Nucleus accumbens (tissue), 56 donors: ENCODE data around the gene PLA2G4B.
"Not testable (repeated sequence)": the region's sequence is repeated elsewhere in the genome, so short reads cannot be mapped to it uniquely, and the experiment has no call there.

Experiments used
- DNase-seq, 56 donors: peaks; one replicate each; lab custom pipeline; 2025; lab: John Stamatoyannopoulos, UW

PLA2G4B gene

GRCh38 chr15:41825145-41825544 is 13.5 kb upstream of the PLA2G4B start:
- DNase-seq, result no peak

- DNase-seq, result no peak
These were observed 12.8 kb upstream of the PLA2G4B start for GRCh38 chr15:41825572-41826535.

GRCh38 chr15:41827290-41827879 is 11.3 kb upstream of the PLA2G4B start:
- peak in 5 of 56 donors; percentile 28 to 70 (median 49) for DNase-seq

DNA sequence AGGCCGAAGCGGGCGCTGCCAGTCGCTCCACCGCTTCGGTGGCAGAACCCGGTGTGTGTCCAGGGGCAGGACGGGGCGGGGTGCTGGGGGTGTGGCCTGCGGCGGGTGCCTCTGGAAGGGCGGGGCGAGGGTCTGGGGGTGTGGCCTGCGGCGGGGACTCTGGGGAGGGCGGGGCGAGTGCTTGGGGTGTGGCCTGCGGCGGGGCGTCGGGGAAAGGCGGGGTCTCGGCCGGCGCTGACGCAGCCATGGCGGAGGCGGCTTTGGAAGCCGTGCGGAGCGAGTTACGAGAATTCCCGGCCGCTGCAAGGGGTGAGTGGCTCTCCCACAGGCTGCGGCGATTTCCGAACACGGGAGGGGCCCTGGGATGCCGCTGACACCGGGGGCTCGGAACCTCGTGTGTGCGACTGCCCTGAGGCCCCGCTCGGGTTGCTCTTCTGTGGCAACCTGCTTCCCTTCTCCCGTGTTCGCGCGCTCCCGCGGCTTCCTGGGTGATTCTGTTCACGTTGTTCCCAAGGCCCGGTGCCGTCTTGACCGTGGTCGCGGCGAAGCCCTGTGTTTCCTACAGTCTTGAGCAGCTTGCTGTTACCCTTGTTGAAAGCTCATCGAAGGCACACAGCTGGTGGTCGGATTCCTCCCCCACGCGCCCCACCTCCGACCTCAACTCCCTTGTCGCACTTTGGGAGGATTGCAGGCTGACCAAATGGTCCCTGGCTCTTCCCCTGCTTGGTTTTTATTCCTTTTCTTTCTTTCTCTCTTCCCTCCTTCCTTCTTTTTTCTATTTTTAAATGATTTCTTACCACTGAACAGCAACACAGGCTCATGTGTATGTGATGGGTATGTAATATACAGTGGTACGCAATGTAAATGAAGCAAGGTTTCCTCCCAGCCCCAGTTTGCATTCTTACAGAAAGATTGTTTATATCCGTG is 10.5 kb upstream of the PLA2G4B start, which contains the start of gene JMJD7:
Gene JMJD7, plus strand, starts transcription at position 213 of the 927 bp plus-strand sequence. Its CDS starts 33 bp downstream, at position 246.
- peak; percentile 35 to 99 (median 91) for DNase-seq

- no peak for DNase-seq
These were observed 9.9 kb upstream of the PLA2G4B start for GRCh38 chr15:41828807-41829141.

DNA sequence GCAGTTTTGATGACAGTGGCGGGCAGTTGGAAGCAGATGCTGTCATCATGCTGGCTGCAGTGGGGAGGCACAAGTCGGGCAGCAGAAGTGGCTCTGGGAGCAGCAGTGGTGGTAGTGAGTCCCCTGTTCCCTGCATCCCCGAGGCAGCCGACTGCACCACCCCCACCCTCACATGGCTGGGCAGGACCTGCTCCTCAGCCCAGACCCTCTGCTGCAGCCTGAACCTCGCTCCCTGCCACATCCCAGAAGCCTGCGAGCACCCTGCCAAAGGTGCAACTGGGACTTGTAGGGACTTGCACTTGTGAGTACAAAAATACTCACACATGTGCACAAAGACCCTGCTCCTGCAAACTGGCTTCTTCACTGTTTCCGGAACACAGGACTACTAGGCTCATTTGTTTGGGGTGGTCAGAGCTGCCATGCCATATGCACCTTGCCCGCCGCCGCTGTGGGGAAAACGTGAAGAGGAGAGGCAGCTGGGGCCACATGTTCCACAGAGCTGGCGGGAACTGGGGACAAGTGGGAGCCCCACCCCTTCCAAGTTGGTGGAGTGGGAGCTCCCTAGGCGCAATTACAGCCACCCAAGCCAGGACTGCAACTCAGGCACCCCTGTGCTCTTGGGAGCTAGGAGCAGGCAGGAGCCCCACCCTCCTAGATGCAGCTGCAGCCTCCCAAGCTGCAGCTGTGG is 8.5 kb upstream of the PLA2G4B start:
- DNase-seq, result no peak

DNA sequence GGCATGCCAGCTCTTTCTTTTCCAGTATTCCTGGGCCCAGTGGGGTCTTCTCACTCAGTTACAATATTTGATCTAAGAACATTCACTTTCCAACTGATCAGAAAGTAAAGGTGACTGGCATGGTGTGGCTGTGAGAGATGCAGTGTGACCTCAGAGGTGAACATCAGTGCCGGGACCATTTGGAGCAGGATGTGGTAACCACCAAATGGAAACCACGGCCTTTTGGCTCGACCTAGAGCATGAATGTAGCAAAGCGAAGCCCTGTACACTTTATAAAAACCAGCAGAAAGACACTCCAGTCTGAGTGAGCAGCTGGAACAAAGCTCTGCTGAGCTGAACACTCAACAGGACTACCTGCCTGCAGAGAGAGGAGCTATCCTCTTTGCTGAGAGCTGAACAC is 7.4 kb upstream of the PLA2G4B start:
- not testable (repeated sequence) for DNase-seq

GRCh38 chr15:41832208-41832607 is 6.4 kb upstream of the PLA2G4B start:
- DNase-seq, result no peak

DNA sequence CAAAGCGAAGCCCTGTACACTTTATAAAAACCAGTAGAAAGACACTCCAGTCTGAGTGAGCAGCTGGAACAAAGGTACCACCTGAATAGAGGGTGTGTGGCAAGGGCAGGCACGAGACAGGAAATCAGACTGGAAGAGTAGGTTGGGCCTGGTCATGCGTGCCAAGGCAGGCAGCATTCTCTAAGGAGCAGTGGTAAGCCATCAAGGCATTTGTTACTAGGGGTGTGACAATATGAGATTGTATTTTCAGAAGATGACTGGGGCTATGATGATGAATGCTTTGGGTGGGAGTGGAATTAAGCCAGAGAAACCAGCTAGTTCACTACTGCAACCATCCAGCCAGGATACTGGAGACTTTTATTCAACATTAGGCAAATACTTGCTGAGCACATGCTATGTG is 5.8 kb upstream of the PLA2G4B start:
- no peak for DNase-seq

- no peak for DNase-seq
These were observed 4.6 kb upstream of the PLA2G4B start for GRCh38 chr15:41834096-41834495.

DNA sequence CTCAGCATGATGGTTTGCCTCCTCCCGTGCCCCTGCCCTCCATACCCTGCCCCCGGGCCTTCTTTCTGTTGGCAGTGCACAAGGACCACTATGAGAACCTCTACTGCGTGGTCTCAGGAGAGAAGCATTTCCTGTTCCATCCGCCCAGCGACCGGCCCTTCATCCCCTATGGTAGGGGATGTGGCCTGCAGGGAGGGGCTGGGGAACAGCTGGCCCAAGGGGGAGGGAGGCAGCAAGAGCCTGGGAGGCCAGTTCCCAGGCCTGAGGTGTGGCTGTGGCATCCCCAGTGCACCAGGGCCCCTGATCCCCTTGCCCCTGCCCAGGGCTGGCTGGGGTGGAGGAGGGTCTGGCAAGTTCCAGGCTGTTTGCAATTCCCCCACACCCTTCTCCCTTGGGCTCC is 2.6 kb upstream of the PLA2G4B start:
- no peak for DNase-seq

DNA sequence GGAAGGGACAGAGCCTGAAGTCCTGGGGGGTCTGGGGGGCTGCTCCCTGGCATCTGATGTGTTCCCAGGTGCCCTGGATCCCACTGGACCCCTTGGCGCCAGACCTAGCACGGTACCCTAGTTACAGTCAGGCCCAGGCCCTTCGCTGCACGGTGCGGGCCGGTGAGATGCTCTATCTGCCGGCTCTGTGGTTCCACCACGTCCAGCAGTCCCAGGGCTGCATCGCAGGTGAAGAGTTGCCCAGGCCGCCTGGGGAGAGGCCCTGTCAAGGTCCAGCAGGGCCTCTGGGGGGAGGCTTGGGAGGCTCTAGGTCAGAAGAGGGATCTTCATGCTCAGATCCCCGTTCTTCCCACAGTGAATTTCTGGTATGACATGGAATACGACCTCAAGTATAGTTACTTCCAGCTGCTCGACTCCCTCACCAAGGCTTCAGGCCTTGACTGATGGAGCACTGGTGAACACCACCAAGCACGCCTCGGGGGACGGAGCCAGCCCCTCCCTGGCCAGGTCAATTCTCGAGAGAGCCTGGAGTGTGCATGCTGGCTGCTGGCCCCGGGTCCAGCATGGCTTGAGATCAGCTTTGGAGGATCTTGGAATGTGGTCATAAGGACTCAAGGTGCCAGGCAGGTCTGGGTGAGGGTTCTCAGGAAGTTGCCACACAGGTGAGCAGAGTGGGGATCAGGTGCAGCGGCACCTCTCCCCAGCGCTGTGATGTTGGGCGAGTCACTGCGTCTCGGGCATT is 1.8 kb upstream of the PLA2G4B start:
- DNase-seq, result no peak

DNA sequence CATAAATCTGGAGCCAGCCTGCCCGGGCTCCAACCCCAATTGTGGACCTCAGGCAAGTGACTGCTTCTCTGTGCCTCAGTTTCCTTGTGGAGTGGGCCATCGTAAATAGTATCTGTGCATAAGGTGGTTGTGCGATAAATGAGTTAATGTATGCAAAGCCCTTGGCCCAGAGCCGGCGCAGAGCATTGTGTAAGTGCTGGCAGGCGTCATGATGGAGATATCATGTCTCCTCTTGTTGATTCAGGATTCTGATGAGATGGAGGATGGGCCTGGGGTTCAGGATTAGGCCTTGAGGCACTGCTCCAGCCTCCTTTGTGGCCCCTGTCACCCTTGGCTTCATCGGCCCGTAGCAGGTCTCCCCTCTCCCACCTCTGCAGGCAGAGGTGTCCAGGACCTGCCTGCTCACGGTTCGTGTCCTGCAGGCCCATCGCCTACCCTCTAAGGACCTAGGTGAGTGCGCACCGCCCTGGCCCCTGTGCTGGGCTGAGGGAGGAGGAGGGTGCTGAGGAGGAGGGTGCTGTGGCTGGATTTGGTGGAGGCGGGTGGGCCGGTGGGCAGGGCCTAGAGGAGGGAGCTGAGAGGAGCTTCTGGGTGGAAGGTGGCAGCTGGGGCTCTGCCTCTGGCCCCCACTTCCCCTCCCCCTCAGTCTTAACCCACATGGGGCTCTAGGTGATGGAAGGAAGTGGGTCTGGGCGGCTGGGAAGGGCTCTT is 1.3 kb downstream of the PLA2G4B start:
- DNase-seq, result no peak

DNA sequence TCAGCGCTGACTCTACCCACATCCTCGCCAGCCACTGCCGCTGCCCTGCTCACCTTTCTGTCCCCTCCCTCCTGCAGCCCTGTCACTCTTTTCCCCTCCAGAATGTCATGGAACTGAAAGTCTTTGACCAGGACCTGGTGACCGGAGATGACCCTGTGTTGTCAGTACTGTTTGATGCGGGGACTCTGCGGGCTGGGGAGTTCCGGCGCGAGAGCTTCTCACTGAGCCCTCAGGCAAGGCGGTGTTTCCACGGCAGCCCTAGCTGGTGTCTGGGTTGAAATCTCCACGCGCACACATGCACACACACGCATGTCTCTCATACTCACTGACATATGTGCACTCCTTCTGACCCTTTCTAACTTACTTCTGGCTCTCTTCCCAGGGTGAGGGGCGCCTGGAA is 2.0 kb downstream of the PLA2G4B start:
- no peak for DNase-seq

- DNase-seq, result no peak
These were observed 2.5 kb downstream of the PLA2G4B start for GRCh38 chr15:41841131-41841530.

DNA sequence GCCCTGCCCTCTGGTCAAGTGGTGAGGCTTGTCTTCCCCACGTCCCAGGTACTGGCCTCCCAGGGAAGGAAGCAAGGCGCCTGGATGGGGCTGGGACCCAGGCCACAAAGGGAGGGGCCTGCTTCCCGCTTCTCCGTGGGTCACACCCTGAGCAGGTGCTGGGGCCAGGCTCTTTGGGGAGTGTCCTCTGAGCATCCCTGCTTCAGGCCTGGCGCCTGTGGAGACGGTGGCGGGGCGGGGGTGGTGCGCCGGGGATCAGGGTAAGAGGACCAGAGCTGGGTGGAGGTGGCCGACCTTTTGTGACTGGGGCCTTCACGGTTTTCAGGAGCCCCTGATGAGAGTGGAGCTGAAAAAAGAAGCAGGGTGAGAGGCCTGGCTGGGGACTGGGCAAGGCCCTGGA is 3.6 kb downstream of the PLA2G4B start:
- no peak for DNase-seq

GRCh38 chr15:41843571-41843970 is 4.9 kb downstream of the PLA2G4B start:
- no peak for DNase-seq

DNA sequence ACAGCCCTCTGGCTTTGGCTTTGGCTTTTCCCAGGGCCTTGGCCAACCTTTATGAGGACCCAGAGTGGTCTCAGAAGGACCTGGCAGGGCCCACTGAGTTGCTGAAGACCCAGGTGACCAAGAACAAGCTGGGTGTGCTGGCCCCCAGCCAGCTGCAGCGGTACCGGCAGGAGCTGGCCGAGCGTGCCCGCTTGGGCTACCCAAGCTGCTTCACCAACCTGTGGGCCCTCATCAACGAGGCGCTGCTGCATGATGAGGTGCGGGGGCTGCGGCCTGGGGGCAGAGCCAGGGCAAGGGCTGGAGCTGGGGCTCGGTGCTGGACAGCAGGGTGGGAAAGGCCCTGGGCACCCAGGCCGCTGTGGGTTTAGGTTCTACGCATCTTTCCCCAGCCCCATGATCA is 6.2 kb downstream of the PLA2G4B start:
- no peak for DNase-seq

GRCh38 chr15:41847206-41847605 is 8.6 kb downstream of the PLA2G4B start:
- DNase-seq, result no peak
